GM18519 (cell line): ENCODE measurements around the gene CDKN2D.

ENCODE experiments used
- ATAC-seq: cut with Tn5 transposase; IDR thresholded peaks from one replicate; pipeline ENCODE4 v1.9.1; 2021; ENCODE audit warnings: mild to moderate bottlenecking, moderate library complexity; ENCODE audit not compliant: unreplicated experiment, low FRiP score

CDKN2D gene

DNA sequence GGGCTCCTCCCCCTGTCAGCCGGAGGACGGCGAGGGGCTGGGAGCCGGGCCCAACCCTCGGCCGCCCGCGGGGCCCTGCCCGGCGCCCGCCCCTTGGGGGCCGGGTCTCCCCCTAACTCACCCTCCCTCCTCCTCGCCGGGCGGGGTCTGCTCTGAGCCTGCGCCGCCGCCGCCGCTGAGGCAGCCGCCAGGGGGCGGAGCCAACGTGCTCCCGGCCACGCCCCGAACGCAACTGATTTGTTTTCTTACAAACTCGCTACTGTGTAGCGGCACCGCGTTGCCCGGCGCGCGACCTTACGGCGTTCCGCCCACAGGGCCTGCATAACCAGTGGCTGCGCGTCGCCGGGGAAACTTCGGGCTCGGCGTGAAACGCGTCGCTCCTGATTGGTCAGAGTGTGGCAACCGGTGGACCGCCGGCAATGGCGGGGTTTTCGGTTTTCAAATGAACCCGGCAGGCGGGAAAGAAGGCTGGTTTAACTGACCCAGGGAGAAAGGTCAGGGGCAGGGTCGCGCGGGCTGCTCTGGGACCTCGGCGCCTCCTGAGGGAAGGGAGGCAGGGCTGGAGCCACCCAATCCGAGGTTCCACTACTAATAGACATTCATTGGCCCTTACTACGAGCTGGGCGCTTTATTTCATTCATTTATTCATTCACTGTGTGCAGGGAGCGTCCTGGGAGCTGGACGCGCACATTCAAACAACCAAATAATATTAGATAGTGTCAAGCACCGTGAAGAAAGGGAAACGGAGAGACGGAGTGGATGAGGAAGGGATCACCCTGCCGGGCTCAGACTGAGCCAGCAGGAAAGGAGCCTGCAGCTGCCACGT is at the start of gene CDKN2D:
TSS of gene CDKN2D (minus strand) at position 154 of the 826 bp plus-strand sequence. CDS start 326 bp downstream, outside the sequence.
- ATAC-seq: peak; percentile 65

DNA sequence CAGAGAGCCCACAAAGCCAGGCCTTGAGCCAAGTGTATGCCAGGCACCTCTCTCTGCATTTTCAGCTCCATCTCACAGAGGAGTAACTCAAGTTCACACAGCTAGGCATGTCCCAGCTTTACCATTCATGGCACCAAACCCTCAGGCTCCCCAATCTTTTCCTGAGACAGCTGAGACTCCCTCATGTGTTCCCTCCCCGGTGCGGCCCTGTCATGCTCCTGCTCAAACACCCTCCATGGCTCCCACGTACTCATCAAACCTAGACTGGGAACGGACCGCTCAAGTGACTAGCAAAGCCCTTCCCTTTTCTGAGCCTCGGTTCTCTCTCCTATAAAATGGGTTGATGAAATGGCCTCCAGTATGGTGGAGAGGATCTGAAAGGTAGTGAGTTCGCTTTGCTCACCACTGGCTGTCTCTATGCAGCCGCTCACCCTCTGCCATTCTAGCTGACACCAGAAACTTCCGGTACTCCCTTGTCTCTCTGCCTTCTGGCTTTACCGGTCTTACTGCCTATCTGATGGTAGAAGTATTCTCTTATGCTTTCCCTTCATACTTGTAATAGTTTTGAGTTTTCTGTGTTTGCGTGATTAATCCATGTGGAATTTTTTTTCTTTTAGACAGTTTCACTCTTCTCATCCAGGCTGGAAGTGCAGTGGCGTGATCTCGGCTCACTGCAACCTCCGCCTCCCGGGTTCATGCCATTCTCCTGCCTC is 48.8 kb upstream of the CDKN2D start:
- ATAC-seq: no peak

DNA sequence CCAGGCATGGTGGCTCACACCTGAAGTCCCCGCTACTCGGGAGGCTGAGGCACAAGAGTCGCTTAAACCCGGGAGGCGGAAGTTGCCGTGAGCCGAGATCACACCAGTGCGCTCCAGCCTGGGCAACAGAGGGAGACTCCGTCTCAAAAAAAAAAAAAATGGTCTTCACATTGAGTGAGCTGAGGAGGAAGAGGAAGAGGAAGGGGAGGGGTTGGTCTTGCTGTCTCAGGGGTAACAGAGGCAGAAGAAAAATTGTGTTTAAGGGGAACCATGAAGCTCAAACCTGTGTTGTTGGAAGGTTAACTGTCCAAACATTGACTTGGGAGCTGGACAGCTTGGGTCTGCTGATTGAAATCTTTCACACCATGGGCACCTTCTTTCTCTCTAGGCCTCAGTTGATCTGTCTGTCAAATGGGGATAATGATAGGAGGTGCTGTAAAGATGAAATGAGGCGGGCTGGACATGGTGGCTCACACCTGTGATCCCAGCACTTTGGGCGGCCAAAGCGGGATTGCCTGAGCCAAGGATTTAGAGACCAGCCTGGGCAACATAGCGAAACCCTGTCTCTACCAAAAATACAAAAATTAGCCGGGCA is 46.7 kb upstream of the CDKN2D start:
- ATAC-seq: no peak

DNA sequence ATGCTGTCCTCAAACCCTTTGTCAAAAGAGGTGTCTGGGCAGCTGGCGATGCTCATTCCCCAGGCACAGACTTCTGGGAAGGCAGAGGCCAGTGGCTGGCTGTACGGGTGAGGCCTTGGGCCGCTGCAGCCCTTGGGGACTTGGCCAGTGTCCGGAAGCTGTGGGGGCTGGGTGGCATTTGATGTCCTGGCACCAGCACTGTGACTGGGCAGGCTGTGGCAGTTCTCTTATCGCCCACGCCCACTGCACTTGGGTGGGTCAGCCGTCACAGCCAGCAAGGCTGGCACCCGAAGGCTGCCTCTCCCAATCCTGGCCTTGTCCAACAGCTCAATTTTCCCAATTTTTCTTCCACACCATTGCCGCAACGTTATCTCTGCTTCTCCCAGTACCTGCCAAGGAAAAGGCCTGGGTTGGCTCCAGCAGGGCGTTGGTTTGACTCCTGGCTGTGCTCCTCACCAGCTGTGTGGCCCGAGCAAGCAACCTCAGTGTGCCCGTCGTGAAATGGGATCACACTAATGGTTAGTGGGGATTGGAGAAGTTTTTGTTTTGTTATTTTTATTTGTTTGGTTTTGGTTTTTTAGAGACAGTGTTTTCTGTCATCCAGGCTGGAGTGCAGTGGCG is 43.8 kb upstream of the CDKN2D start:
- no peak for ATAC-seq

DNA sequence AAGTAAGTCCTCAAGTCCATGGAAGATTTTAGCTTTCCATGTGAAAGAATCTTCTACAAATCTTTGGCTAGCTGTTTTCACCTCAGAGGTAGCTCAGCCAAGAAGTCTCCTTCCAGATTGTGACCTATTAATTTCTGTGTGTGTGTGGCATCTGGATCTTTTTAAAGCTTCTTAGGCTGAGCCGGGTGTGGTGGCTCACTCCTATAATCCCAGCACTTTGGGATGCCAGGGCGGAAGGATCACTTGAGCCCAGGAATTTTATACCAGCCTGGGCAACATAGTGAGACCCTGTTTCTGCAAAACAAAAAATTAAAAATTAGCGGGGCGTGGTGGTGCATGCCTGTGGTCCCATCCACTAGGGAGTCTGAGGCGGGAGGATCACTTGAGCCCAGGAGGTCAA is 43.1 kb upstream of the CDKN2D start:
- ATAC-seq: no peak

DNA sequence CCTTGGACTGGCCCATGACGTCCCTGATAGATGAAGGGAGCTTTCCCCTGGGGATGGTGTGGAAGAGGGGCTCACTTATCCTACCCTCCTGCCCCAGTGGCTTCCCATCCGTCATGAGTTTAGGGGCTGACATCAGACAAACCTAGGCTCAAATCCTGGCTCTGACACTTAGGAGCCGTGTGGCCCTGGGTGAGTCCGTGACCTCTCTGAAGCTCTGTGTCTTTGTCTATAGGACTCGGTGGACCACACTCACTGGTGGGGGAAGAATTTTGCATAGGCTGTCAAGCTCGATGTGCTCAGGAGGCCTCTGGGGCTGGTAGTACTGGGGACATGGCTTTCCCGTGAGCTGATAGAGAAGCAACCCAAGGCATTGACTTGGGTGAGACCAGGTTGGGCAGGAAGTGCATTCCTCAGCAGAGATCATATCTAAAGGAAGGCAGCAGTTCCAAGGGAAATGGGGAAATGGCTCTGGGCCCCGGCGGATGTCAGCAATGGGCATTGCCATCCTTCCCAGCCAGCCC is 35.7 kb upstream of the CDKN2D start:
- no peak for ATAC-seq

DNA sequence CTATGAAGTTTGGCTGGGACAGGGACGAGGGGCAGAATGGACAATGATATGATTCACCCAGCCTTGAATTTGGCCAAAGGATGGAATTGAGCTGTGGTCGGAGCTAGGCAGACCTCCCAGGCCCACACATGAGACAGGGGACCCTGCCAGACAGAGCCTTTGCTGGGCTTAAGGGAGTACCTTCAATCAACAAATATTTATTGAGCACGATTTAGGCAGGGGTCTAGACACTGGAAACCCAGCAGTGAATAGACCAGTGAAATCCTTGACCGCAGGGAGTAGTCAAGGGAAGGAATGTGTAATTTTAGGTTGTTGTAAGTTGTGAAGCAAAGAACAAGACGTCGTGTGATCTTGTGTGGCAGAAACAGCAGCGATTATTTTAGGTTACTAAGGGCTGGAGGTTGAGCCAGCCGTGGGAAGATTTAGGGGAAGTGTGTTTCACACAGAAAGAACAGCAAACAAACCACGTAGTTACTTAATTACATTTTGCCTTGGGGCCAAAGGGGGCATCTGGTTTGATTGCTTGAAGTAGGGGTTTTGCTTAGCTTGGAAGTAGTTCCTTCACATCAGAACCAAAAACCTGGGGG is 35.2 kb upstream of the CDKN2D start:
- ATAC-seq: no peak

DNA sequence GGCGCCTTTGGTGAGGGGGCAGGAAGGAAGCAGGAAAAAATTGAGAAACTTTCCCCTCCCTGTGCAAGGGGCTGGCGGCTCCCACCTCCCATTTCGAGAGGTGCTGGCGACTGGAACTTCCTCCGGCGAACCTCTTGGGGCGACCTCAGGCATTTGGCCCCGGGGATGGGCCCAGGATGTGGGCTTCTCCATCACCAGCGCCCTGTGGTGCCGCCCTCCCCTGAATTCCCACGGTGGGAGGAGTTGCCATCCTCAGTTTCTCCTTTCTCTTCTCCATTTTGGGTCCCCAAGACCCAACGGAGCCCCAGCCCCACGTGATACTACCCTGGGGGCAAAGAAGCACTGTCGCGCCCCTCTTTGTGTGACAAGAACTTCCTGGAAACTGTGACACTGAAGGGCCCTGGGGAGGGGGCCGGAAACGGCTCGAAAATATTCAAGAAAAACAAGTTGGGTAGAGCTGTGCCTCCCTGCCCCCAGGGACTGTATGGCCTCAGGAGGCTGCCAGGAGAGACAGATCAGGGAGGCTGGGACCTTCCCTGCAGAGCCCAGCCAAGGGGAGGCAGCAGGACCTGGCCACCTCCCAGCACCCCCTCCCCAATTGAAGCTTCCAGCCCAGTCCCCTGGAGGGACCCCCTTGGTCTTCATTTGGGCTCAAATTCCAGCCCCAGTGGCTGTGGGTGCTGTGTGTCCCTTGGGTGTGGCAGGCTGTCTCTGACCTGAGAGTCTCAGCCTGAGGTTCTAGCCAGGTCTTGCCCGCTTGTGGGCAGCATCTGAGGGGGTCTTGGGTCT is 34.5 kb upstream of the CDKN2D start:
- no peak for ATAC-seq

DNA sequence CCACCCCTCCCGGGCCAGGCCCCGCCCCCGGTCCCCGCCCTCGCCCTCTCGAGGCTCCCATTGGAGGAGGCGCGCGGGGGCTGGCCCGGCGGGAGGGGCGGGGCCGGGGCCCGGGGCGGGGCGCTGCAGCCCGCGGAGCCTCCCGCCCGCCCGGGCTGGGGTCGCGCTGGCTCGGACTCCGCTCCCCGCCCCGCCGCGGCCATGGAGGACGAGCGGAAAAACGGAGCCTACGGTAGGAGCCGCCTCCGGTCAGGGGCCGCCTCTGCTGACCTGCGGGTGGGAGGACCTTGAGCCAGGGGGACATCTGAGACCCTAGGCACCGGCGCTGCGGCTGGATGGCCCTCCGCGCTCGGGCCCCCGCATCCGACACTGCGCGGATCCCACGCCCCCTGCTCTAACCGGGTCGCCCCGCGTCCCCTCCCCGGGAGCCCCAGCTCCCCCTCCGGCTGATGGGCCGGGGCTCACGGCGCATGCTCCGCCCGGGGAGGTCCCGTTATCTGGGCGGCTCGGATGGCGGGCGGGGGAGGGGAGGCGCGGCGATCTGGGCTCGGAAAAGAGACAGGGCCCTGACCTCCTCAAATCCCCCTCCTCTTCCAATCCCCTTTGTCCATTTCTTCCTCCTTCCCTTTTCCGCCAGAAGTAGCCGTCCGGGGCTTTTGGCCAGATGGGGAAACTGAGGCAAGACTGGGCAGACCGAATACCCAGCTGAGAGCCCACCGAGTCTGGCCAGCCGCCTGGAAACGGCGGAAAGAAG is 33.7 kb upstream of the CDKN2D start:
- ATAC-seq: peak; percentile 41

DNA sequence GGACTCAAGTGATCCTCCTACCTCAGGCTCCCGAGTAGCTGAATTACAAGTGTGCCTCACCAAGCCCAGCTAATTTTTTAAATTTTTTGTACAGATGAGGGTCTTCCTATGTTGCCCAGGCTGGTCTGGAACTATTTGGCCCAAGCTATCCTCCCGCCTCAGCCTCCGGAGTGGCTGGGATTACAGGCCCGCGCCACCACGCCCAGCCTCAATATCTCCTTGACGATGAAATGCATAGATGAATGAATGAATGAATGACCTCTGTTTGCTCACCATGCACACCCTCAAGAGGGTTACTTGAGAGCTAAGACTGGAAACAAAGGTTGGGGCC is 33.2 kb upstream of the CDKN2D start:
- ATAC-seq: no peak

DNA sequence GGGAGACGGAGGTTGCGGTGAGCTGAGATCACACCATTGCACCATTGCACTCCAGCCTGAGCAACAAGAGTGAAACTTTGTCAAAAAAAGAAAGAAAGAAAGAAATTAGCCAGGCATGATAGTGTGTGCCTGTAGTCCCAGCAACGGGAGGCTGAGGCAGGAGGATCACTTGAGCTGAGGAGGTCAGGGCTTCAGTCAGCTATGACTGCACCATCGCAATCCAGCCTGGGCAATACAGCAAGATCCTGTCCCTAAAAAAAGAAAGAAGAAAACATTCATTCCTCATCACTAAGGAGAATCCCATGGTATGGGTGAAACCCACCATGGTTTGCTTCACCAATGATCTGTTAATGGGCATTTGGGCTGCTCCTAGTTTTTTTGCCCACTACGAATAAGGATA is 31.4 kb upstream of the CDKN2D start:
- no peak for ATAC-seq

DNA sequence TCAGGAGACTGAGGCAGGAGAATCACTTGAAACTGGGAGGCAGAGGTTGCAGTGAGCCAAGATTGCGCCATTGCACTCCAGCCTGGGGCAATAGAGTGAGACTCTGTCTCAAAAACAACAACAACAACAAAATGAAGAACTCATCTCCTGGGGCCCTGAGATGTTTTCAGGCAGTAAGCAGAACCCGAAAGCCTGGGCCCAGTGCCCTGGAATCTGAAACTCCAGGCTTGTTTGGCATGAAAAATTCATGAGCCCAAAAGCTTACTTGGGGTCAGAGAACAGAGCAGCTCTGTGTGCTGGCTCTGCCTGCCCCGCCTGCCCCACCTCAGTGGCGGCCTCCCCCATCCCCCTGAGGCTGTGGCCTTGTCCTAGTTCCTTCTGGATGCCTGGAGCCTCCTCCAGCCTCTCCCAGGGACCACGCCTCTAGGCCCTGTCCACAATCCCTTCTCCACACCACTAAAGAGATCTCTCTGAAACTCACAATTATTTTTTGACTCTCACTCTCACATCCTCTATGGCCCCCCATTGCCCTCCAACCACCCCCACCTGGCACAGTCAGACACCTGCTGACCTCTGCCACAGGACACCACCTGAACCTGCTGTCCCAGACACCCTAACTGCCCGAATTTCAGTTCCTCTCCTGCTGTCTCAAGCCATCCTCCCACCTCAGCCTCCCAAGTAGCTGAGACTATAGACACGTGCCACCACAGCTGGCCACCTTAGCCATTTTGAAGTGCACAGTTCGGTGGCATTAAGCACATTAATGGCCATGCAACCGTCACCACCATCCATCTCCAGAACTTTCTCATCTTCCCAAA is 25.2 kb upstream of the CDKN2D start:
- no peak for ATAC-seq

DNA sequence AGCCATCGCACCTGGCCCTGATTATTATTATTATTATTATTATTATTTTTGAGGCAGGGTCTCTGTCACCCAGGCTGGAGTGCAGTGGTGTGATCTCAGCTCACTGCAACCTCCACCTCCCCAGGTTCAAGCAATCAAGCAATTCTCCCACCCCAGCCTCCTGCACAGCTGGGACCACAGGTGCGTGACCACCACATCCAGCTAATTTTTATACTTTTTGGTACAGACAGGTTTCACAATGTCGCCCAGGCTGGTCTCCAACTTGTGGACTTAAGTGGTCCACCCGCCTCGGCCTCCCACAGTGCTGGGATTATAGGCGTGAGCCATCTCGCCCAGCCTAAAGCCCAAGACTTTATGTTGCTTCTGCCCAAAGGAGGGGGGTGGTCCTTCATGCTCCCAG is 24.4 kb upstream of the CDKN2D start:
- no peak for ATAC-seq

DNA sequence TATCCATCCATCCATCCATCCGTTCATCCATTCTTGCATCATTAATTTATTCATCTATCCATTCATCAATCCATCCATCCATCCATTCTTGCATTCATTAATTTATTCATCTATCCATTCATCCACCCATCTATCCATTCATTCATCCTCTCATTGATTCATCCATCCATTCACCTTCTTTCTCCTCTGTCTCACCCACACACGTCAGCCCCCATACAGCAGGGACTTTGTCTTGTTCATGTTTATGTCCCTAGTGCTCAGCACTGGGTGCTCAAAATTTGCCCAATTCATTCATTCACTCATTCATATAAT is 19.0 kb upstream of the CDKN2D start:
- no peak for ATAC-seq

DNA sequence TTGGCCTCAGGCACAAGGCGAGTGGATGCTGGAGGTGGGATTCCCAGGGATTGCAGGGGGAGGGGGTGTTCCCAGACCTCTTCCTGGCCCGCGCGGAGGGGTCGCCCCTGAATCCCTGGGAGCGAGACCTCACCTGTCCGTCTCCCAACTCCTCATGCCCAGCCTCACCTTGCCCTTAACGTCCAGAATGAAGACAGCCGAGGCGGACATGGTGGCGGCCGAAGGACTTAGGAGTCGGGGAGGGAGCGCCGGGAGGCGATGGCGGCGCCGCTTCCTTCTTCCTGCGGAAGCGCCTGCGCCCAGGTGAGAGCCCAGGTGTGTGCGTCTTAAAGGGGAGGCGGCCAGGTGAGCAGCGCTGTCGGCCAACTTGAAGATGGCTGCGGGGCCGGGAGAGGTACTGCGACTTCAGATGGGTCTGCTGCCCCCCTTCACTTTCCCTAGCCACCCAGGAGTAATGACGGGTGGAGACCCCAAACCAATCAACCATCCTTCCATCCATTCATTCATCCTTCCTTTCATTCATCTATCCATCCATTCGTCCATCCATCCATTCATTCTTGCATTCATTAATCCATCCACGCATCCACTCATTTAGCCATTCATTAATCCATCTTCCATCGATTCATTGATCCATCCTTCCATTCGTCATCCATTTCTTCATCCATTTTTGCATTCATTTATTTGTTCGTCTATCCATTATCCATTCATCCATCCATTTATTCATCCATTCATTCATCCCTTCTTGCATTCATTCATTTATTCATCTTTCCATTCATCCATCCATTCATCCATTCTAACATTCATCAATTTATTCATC is 18.5 kb upstream of the CDKN2D start, which contains the start of gene AP1M2:
TSS of gene AP1M2 (minus strand) at position 291 of the 817 bp plus-strand sequence. CDS start at position 210, 81 bp downstream.
- no peak for ATAC-seq

DNA sequence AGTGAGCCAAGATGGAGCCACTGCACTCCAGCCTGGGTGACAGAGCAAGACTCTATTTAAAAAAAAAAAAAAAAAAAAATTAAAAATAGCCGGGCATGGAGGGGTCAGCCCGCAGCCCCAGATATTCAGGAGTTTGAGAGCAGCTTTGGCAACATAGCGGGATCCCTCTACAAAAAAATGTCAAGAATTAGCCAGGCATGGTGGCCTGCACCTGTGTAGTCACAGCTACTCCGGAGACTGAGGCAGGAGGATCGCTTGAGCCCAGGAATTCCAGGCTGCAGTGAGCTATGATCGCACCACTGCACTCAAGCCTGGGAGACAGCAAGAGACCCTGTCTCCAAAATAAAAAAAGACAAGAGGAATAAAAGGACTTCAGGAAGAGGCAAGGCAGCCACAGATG is 17.6 kb upstream of the CDKN2D start:
- ATAC-seq: no peak

DNA sequence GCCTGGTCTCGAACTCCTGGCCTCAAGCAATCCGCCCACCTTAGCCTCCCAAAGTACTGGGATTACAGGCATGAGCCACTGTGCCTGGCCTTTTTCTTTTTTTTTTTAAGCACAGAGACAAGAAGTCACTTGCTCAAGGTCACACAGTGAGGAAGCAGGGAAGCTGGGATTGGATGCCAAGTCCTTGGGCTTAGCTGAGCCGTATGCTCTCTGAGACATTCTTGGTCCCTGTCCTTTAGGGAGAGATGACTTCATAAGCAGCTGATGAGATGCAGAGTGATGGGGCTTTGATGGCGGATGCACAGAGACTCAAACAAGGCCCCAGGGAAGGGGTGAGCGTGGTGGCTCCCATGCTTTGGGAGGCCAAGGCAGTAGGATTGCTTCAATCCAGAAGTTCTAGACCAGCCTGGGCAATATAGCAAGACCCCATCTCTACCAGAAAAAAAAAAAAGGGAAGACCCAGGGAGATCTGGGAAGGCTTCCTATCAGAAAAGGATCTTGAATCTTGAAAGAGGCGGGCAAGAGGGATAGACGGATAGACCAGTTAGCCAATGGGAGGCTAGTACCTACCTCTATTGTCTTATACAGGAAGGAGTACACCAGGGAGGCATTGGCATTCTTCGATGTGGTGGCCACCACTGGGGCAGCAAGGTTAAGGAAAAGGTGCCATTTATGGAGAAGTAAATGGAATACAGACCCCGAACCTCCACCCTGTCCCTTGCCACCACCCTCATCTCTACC is 14.4 kb upstream of the CDKN2D start:
- no peak for ATAC-seq
